ENCODE measurements around the gene SLC26A4. TPM values are rescaled to one million over a fixed set of nuclear protein-coding genes. Genes with fewer than 3 reads are reported as not detected.

The SLC26A4 gene
- total RNA-seq, 1 experiment from 2014 or later = not detected

DNA sequence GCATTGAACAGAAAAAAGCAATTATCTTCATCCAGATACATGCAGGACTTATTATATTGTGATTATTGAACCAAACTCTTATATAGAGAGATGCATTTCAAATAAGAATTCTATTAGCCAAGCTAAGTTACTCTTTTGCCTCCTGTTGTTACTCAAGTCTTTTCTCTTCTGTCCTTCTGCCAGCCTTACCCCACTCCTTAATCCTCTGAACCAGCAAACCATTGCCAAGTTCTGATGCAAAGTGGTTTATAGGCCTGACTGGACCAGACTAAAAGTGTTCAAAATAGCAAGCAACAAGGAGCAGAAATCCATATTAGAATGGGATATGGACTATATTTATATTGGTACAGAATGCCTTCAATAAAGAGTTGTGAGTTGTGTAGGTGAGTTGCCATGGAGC, 2.2 kb upstream of the SLC26A4 start:
- intact Hi-C loops (cut with micrococcal nuclease) = loop anchor here (5.0 kb wide), 1 partner anchor 76 kb away; the partner anchor contains the start of gene BCAP29

DNA sequence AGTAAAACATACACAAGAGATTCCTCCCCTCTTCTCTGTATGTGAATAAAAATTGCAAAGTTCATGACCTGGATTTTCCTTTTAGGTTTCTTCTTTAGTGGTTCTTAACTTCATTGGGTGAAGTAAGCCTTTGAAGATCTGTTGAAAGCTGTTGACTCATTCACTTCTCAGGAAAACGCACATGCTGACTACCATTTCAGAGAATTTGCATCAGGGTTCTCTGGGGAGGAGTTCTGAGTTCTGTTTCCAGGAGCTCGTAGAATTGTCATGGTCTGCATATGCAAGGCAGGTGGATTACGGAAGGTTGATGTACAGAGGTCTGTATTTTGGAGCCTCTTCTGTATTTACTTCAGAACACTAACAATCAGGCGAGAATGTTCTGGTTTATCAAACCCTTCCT, 962 bp upstream of the SLC26A4 start:
- no peak overlapping the region for H3K9ac ChIP-seq (ENCODE audit: low read length)
- no TSS peak for BruUV-seq (replicated peaks)
- H3K9me2 ChIP-seq (replicated peaks; ENCODE audit: low read length) = no peaks in the 10 kb centered on the region
- ATAC-seq = no peak
- H3K4me2 ChIP-seq (ENCODE audit: low read length) = no peak overlapping the region
- ChIA-PET CTCF (no interaction called here), POLR2A (ENCODE audit: unreplicated experiment) (no interaction called here)
- H3F3A ChIP-seq (ENCODE audit: low read length, unreplicated experiment) = no peaks in the 10 kb centered on the region
- no peaks in the 10 kb centered on the region for H3K4me1 ChIP-seq (ENCODE audit: insufficient read depth, low read length)
- H2AFZ ChIP-seq (ENCODE audit: low read length) = no peak overlapping the region
- TF ChIP-seq, protein P1, sequence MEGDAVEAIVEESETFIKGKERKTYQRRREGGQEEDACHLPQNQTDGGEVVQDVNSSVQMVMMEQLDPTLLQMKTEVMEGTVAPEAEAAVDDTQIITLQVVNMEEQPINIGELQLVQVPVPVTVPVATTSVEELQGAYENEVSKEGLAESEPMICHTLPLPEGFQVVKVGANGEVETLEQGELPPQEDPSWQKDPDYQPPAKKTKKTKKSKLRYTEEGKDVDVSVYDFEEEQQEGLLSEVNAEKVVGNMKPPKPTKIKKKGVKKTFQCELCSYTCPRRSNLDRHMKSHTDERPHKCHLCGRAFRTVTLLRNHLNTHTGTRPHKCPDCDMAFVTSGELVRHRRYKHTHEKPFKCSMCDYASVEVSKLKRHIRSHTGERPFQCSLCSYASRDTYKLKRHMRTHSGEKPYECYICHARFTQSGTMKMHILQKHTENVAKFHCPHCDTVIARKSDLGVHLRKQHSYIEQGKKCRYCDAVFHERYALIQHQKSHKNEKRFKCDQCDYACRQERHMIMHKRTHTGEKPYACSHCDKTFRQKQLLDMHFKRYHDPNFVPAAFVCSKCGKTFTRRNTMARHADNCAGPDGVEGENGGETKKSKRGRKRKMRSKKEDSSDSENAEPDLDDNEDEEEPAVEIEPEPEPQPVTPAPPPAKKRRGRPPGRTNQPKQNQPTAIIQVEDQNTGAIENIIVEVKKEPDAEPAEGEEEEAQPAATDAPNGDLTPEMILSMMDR (conservative IDR thresholded peaks at IDR 0.05; ENCODE audit: low read depth, low read length) = no peak
- no peak for TF ChIP-seq EZH2 (IDR thresholded peaks at IDR 0.05; ENCODE audit: low read length, unreplicated experiment)
- no peak for TF ChIP-seq EZH2phosphoT487 (IDR thresholded peaks at IDR 0.05; ENCODE audit: borderline replicate concordance, low read length)
- H3K9me3 ChIP-seq (ENCODE audit: low read length) = no peaks in the 10 kb centered on the region
- H3K4me3 ChIP-seq (ENCODE audit: low read length) = no peak overlapping the region
- no peaks in the 10 kb centered on the region for H4K20me1 ChIP-seq (ENCODE audit: low read length)
- peaks cover 25% of the 10 kb centered on the region for H3K27me3 ChIP-seq (ENCODE audit: low read length)
- H3K27ac ChIP-seq (ENCODE audit: low read length) = no peak overlapping the region
- intact Hi-C loops (cut with micrococcal nuclease) = loop anchor here (5.0 kb wide), 1 partner anchor 77 kb away; the partner anchor contains the start of gene BCAP29
- DNase-seq = peak; percentile 44
- no peaks in the 10 kb centered on the region for H3K36me3 ChIP-seq (ENCODE audit: low read depth, low read length)
- H3K79me2 ChIP-seq (ENCODE audit: low read length) = no peaks in the 10 kb centered on the region

More for the DNA sequence above, 2.2 kb upstream of the SLC26A4 start:
- Histone ChIP-seq H2AFZ (ENCODE audit: low read length) (no peak overlapping the region), H3K4me2 (ENCODE audit: low read length) (no peak overlapping the region), H3K27me3 (ENCODE audit: low read length) (peaks cover 25% of the 10 kb centered on the region), H3K9me2 (replicated peaks; ENCODE audit: low read length) (no peaks in the 10 kb centered on the region), H3F3A (ENCODE audit: low read length, unreplicated experiment) (no peaks in the 10 kb centered on the region), H3K9me3 (ENCODE audit: low read length) (no peaks in the 10 kb centered on the region), H3K9ac (ENCODE audit: low read length) (no peak overlapping the region), H3K4me3 (ENCODE audit: low read length) (no peak overlapping the region), H3K27ac (ENCODE audit: low read length) (no peak overlapping the region), H3K36me3 (ENCODE audit: low read depth, low read length) (no peaks in the 10 kb centered on the region), H3K4me1 (ENCODE audit: insufficient read depth, low read length) (no peaks in the 10 kb centered on the region), H3K79me2 (ENCODE audit: low read length) (no peaks in the 10 kb centered on the region), H4K20me1 (ENCODE audit: low read length) (no peaks in the 10 kb centered on the region)
- DNase-seq = no peak
- TF ChIP-seq, protein P1 (conservative IDR thresholded peaks at IDR 0.05; ENCODE audit: low read depth, low read length) = no peak
- no peak for TF ChIP-seq EZH2 (IDR thresholded peaks at IDR 0.05; ENCODE audit: low read length, unreplicated experiment)
- TF ChIP-seq EZH2phosphoT487 (IDR thresholded peaks at IDR 0.05; ENCODE audit: borderline replicate concordance, low read length) = no peak
- ATAC-seq = no peak
- no TSS peak for BruUV-seq (replicated peaks)
- CTCF ChIA-PET = no interaction called here
- POLR2A ChIA-PET (ENCODE audit: unreplicated experiment) = no interaction called here

DNA sequence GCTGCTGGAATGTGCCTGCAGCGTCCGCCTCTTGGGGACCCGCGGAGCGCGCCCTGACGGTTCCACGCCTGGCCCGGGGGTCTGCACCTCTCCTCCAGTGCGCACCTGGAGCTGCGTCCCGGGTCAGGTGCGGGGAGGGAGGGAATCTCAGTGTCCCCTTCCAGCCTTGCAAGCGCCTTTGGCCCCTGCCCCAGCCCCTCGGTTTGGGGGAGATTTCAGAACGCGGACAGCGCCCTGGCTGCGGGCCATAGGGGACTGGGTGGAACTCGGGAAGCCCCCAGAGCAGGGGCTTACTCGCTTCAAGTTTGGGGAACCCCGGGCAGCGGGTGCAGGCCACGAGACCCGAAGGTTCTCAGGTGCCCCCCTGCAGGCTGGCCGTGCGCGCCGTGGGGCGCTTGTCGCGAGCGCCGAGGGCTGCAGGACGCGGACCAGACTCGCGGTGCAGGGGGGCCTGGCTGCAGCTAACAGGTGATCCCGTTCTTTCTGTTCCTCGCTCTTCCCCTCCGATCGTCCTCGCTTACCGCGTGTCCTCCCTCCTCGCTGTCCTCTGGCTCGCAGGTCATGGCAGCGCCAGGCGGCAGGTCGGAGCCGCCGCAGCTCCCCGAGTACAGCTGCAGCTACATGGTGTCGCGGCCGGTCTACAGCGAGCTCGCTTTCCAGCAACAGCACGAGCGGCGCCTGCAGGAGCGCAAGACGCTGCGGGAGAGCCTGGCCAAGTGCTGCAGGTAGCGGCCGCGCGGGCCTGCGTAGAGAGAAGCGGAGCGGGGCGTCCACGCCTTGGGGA, 645 bp downstream of the SLC26A4 start:
- Histone ChIP-seq H3K9ac (ENCODE audit: low read length) (no peak overlapping the region), H3K27me3 (ENCODE audit: low read length) (peaks cover 25% of the 10 kb centered on the region), H3K9me3 (ENCODE audit: low read length) (no peaks in the 10 kb centered on the region), H2AFZ (ENCODE audit: low read length) (peak overlapping the region; percentile 67), H3K9me2 (replicated peaks; ENCODE audit: low read length) (no peaks in the 10 kb centered on the region), H3K4me3 (ENCODE audit: low read length) (peak overlapping the region; percentile 67), H3F3A (ENCODE audit: low read length, unreplicated experiment) (no peaks in the 10 kb centered on the region), H3K27ac (ENCODE audit: low read length) (no peak overlapping the region), H3K4me1 (ENCODE audit: insufficient read depth, low read length) (no peaks in the 10 kb centered on the region), H3K4me2 (ENCODE audit: low read length) (peak overlapping the region; percentile 71), H3K79me2 (ENCODE audit: low read length) (no peaks in the 10 kb centered on the region), H3K36me3 (ENCODE audit: low read depth, low read length) (no peaks in the 10 kb centered on the region), H4K20me1 (ENCODE audit: low read length) (no peaks in the 10 kb centered on the region)
- peak; percentile 39 for DNase-seq
- ChIA-PET POLR2A (ENCODE audit: unreplicated experiment) (no interaction called here), CTCF (interaction anchor here (0.5 to 0.8 kb wide), 3 partner anchors 66 to 489 kb away, joined by 3 to 5 read pairs (median 3); partner anchors contain the start of genes COG5 and DUS4L)
- TF ChIP-seq EZH2 (IDR thresholded peaks at IDR 0.05; ENCODE audit: low read length, unreplicated experiment) = peak; percentile 56
- TF ChIP-seq, protein P1 (conservative IDR thresholded peaks at IDR 0.05; ENCODE audit: low read depth, low read length) = 0 out of 2 replicates have a peak, but pooled peaks have one; percentile 16
- TF ChIP-seq EZH2phosphoT487 (IDR thresholded peaks at IDR 0.05; ENCODE audit: borderline replicate concordance, low read length) = no peak
- ATAC-seq = peak; percentile 96
- intact Hi-C loops (cut with micrococcal nuclease) = no loop called here
- BruUV-seq (replicated peaks) = no TSS peak
